SK-N-MC (cell line): ENCODE data around the gene GLYATL2.

Experiments
- DNase-seq: peaks from one replicate; pipeline ENCODE4 v3.0.0-alpha.2; 2011; ENCODE audit warnings: low read depth, low spot score
- H3K27ac ChIP-seq: fragments of 200-600 bp; sonication (generic); 2 replicates; pipeline ENCODE4 v1.5.1; 2016; ENCODE audit warnings: mixed run types
- H3K36me3 ChIP-seq: fragments of 200-600 bp; sonication (generic); 2 replicates; pipeline ENCODE4 v1.6.1; 2017; ENCODE audit warnings: antibody characterized with exemption, low read length, mixed read lengths; ENCODE audit not compliant: insufficient read depth
- H3K4me3 ChIP-seq: fragments of 200-600 bp; sonication (generic); 2 replicates; pipeline ENCODE4 v1.5.1; 2016
- H3K9ac ChIP-seq: fragments of 200-600 bp; sonication (generic); 2 replicates; pipeline ENCODE4 v1.8.0; 2017; ENCODE audit warnings: mixed run types, mixed read lengths; ENCODE audit not compliant: insufficient read length
- H3K9me3 ChIP-seq: fragments of 200-600 bp; sonication (generic); 2 replicates; pipeline ENCODE4 v1.6.1; 2017; ENCODE audit warnings: low read depth, mild to moderate bottlenecking, antibody characterized with exemption, low read length, moderate library complexity, mixed read lengths
- EZH2 ChIP-seq: fragments of 200-600 bp; sonication (generic); IDR thresholded peaks from one replicate; pipeline ENCODE4 v1.6.1; 2017; ENCODE audit warnings: antibody characterized with exemption
- FOXP2 ChIP-seq: optimal IDR thresholded peaks from 2 replicates; pipeline ENCODE3; 2011; ENCODE audit warnings: mild to moderate bottlenecking, moderate library complexity; ENCODE audit not compliant: insufficient read depth; ENCODE audit errors: extremely low read length, control extremely low read depth
- POLR2AphosphoS5 ChIP-seq: IDR thresholded peaks from 2 replicates; pipeline ENCODE4 v1.6.1; 2012; ENCODE audit warnings: mild to moderate bottlenecking, low read depth, low read length, borderline replicate concordance

Gene GLYATL2

GRCh38 chr11:58844361-58845005, at the start of gene GLYATL2:
TSS of gene GLYATL2 (minus strand) at chr11:58844704. CDS start at chr11:58839612, 5,092 bp downstream.
- no peak for TF ChIP-seq FOXP2
- no peak for TF ChIP-seq POLR2AphosphoS5
- TF ChIP-seq EZH2 = no peak
- no peak for DNase-seq
- Histone ChIP-seq H3K9ac (no peak within 1 kb of the TSS), H3K4me3 (0 out of 2 replicates have a peak within 1 kb of the TSS, but pooled peaks have one; percentile 26), H3K9me3 (no peaks in the 10 kb centered on the region), H3K27ac (no peak within 1 kb of the TSS), H3K36me3 (no peaks in the 10 kb centered on the region)

- no peak for DNase-seq
- Histone ChIP-seq H3K4me3 (no peak overlapping the region), H3K27ac (no peak overlapping the region), H3K9me3 (no peaks in the 10 kb centered on the region), H3K36me3 (no peaks in the 10 kb centered on the region), H3K9ac (no peak overlapping the region)
- TF ChIP-seq POLR2AphosphoS5 (no peak), FOXP2 (no peak), EZH2 (no peak)
Measured at GRCh38 chr11:58893899-58894298, 49.4 kb upstream of the GLYATL2 start.

- no peak for DNase-seq
- H3K4me3 ChIP-seq = no peak overlapping the region
- no peak overlapping the region for H3K9ac ChIP-seq
- no peaks in the 10 kb centered on the region for H3K9me3 ChIP-seq
- no peak overlapping the region for H3K27ac ChIP-seq
- no peaks in the 10 kb centered on the region for H3K36me3 ChIP-seq
- TF ChIP-seq EZH2 (no peak), FOXP2 (no peak), POLR2AphosphoS5 (no peak)
Measured at GRCh38 chr11:58888579-58888978, 44.1 kb upstream of the GLYATL2 start.

GRCh38 chr11:58887452-58887851, 42.9 kb upstream of the GLYATL2 start:
- no peak overlapping the region for H3K4me3 ChIP-seq
- no peaks in the 10 kb centered on the region for H3K9me3 ChIP-seq
- no peak overlapping the region for H3K27ac ChIP-seq
- TF ChIP-seq FOXP2 (no peak), EZH2 (no peak)
- no peaks in the 10 kb centered on the region for H3K36me3 ChIP-seq
- H3K9ac ChIP-seq = no peak overlapping the region
- no peak for DNase-seq

GRCh38 chr11:58880625-58881024, 36.1 kb upstream of the GLYATL2 start:
- Histone ChIP-seq H3K36me3 (no peaks in the 10 kb centered on the region), H3K9ac (no peak overlapping the region), H3K9me3 (no peaks in the 10 kb centered on the region), H3K4me3 (no peak overlapping the region), H3K27ac (no peak overlapping the region)
- DNase-seq = no peak
- TF ChIP-seq POLR2AphosphoS5 = no peak

- no peak overlapping the region for H3K4me3 ChIP-seq
- TF ChIP-seq FOXP2 (no peak), EZH2 (no peak), POLR2AphosphoS5 (no peak)
- no peak overlapping the region for H3K27ac ChIP-seq
- H3K36me3 ChIP-seq = no peaks in the 10 kb centered on the region
- no peak overlapping the region for H3K9ac ChIP-seq
- H3K9me3 ChIP-seq = no peaks in the 10 kb centered on the region
- DNase-seq = no peak
Measured at GRCh38 chr11:58880166-58880565, 35.7 kb upstream of the GLYATL2 start.

GRCh38 chr11:58867556-58867955, 23.1 kb upstream of the GLYATL2 start:
- TF ChIP-seq POLR2AphosphoS5 (no peak), FOXP2 (no peak), EZH2 (no peak)
- DNase-seq = no peak
- H3K27ac ChIP-seq = no peak overlapping the region
- H3K9me3 ChIP-seq = no peaks in the 10 kb centered on the region
- no peak overlapping the region for H3K4me3 ChIP-seq
- H3K36me3 ChIP-seq = no peaks in the 10 kb centered on the region
- no peak overlapping the region for H3K9ac ChIP-seq

GRCh38 chr11:58866788-58867187, 22.3 kb upstream of the GLYATL2 start:
- H3K4me3 ChIP-seq = no peak overlapping the region
- H3K9me3 ChIP-seq = no peaks in the 10 kb centered on the region
- DNase-seq = no peak
- H3K9ac ChIP-seq = no peak overlapping the region
- TF ChIP-seq EZH2 (no peak), POLR2AphosphoS5 (no peak), FOXP2 (no peak)
- no peak overlapping the region for H3K27ac ChIP-seq
- H3K36me3 ChIP-seq = no peaks in the 10 kb centered on the region

- Histone ChIP-seq H3K4me3 (no peak overlapping the region), H3K27ac (no peak overlapping the region), H3K36me3 (no peaks in the 10 kb centered on the region), H3K9ac (no peak overlapping the region), H3K9me3 (no peaks in the 10 kb centered on the region)
- TF ChIP-seq FOXP2 (no peak), POLR2AphosphoS5 (no peak), EZH2 (no peak)
- no peak for DNase-seq
Measured at GRCh38 chr11:58864335-58864734, 19.8 kb upstream of the GLYATL2 start.
